HEK293T (cell line): ENCODE data around the gene IGDCC3.

ENCODE experiments used
- FOXM1 ChIP-seq: fragments of 450-650 bp; IDR thresholded peaks from 2 replicates; pipeline ENCODE4 v1.6.1; 2017; ENCODE audit warnings: mild to moderate bottlenecking, borderline replicate concordance
- HDGF ChIP-seq: fragments of 450-650 bp; IDR thresholded peaks from 2 replicates; pipeline ENCODE4 v1.6.1; 2017; ENCODE audit warnings: antibody characterized with exemption, borderline replicate concordance
- PKNOX1 ChIP-seq: fragments of 450-650 bp; IDR thresholded peaks from 2 replicates; pipeline ENCODE4 v1.6.1; 2016

- TF ChIP-seq FOXM1 (no peak), HDGF (no peak), PKNOX1 (no peak)
These were observed 9.2 kb downstream of the IGDCC3 start for GRCh38 chr15:65368302-65369211.
